GM12873 (cell line): Measurements from ENCODE around the gene TMEM163.

Experiments used
- TF ChIP-seq, protein P1 (sequence below): IDR thresholded peaks from 2 replicates; pipeline ENCODE4 v1.5.1; 2012; ENCODE audit warnings: low read depth, mild to moderate bottlenecking, moderate library complexity, low read length, control low read depth; ENCODE audit not compliant: insufficient read depth; ENCODE audit errors: missing control alignments

The TMEM163 gene

DNA sequence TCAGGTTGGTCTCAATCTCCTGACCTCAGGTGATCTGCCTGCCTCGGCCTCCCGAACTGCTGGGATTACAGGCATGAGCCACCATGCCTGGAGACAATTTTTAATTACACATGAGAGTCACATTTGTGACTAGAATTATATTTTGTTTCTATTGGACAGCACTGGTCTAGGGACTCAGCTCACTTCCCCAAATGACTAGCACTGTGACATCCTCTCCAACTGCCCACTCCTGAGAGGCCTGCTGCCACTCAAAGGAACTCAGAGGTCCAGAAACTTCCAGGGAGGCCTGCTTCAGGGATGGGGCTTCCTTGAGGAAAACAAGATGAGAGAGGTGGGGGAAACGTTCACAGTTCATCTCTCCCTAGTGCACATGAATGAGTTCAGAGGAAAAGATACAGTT is 29.5 kb downstream of the TMEM163 start:
- TF ChIP-seq, protein P1, sequence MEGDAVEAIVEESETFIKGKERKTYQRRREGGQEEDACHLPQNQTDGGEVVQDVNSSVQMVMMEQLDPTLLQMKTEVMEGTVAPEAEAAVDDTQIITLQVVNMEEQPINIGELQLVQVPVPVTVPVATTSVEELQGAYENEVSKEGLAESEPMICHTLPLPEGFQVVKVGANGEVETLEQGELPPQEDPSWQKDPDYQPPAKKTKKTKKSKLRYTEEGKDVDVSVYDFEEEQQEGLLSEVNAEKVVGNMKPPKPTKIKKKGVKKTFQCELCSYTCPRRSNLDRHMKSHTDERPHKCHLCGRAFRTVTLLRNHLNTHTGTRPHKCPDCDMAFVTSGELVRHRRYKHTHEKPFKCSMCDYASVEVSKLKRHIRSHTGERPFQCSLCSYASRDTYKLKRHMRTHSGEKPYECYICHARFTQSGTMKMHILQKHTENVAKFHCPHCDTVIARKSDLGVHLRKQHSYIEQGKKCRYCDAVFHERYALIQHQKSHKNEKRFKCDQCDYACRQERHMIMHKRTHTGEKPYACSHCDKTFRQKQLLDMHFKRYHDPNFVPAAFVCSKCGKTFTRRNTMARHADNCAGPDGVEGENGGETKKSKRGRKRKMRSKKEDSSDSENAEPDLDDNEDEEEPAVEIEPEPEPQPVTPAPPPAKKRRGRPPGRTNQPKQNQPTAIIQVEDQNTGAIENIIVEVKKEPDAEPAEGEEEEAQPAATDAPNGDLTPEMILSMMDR, result no peak

DNA sequence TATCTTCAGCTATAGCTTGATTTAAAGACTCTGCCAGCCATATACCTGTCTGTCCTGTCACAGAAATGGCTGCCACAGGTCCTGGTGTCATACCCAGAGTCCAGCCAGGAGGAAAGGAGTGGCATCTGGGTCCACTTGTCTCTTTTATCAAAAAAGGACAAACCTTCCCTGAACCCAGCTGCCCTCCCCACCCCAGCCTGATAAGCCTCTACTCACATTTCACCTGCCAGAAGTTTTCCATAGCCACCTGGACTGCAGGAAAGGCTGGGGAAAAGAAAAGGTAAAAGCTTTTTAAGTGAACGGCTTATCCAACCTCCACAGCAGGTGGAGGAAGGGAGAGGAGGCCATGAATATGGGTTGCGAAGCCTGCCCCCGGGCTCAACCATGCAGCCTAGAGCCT is 32.8 kb downstream of the TMEM163 start:
- TF ChIP-seq, protein P1, result no peak

DNA sequence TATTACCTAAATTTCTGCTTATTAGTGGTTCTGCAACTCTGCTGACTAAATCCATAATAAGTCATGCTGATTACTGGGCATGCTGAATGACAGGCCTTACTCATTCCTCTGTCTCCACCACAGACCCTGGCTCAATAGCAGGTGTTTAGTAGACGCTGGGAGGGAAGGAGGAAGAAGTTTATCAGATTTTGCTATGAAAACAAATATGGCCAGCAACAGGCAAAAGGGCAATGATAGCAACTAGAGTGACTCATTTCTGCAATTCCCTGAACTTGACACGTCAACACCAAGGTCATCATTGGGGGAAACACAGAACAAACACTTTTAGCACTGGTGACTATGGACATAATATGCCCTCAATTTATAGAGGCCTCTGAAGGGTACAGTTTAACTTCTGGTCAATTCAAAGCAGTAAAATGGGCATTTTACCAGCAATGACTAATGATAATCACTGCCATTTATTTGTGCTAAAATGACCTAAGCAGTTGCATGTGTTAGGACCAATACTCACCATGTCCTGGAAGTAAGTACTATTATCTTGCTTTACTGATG is 35.2 kb downstream of the TMEM163 start:
- TF ChIP-seq, protein P1, result no peak

DNA sequence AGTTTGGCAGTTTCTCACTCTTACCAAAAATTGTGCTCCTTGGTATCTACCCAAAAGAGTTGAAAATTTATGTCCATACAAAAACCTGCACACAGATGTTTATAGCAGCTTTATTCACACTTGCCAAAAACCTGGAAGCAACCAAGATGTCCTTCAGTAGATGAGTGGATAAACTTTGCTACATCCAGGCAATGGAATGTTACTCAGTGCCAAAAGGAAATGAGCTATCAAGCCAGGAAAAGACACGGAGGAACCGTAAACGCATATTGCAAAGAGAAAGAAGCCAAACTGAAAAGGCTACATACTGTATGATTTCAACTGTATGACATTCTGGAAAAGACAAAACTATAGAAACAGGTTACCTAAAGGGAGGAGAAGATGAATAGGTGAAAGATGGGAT is 36.1 kb downstream of the TMEM163 start:
- TF ChIP-seq, protein P1, result no peak

DNA sequence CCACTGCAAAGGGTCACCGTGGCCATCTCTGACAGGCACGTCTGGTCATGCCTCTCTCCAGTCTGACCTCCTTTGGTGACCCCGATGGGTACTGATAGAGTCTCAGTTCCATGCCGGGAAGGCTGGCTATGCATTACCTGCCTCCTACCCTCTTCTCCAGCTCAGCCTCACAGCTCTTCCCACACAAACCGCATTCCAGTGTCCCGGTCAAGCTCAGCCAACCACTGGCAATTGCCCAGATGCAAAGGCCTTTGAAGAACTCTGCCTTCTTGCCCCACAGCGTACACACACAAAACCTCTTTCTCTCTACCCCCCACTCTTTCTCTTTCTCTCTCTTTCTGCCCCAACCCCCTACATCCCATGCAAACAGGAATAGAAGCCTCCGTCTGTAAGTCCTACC is 37.6 kb downstream of the TMEM163 start:
- TF ChIP-seq, protein P1, result no peak

DNA sequence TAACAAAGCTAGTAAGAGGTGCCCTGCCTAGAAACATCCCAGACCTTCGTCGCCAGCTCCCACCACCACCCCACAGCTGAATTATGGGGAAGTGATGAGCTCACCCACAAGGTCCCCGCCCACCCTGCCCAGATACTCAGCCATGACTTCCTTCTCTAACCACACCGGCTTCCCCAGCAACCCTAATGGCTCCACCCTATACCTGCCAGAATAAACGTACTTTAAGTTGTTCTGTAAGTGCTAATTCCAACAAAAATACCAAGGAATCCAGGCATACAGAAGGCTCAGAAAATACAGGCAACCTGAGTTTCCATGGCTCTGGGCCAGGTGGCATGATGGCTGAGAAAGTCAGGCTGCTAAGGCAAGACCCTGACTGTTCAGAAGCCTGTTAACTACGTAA is 39.1 kb downstream of the TMEM163 start:
- TF ChIP-seq, protein P1, result no peak

DNA sequence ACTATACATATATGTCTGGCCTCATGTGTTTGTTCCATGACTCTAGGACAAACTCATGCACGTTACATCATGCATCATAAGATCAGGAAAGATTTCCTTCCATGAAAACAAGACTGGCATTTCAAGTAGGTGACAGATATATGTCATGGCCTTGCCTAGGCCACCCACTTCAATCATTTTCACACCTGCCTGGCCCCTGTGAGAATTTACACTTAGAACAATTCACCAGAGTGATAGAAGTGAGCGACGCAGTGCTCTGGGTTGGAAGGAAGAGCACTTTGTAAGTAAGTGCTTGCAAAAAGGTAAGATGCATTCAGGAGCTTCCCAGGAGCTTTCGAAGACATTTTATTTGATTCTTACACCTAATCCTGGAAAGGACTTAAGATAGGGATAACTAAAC is 39.5 kb downstream of the TMEM163 start:
- TF ChIP-seq, protein P1, result no peak
